ENCODE data around the gene SUGCT.

Gene SUGCT

GRCh38 chr7:40192036-40192435 is 57.2 kb downstream of the SUGCT start:
- DNase-seq (ENCODE audit: low read depth), result no peak
- no peak for TF ChIP-seq CTCF (IDR thresholded peaks at IDR 0.05; ENCODE audit: low read depth, low read length, missing control alignments)
- H3K4me3 ChIP-seq (ENCODE audit: low read depth, low read length), result no peak overlapping the region
- in situ Hi-C loops (cut with HindIII; ENCODE audit: low sequenced_read_pairs), result no loop called here

- DNase-seq (ENCODE audit: low read depth), result no peak
- no peak overlapping the region for H3K4me3 ChIP-seq (ENCODE audit: low read depth, low read length)
- in situ Hi-C loops (cut with HindIII; ENCODE audit: low sequenced_read_pairs), result no loop called here
- no peak for TF ChIP-seq CTCF (IDR thresholded peaks at IDR 0.05; ENCODE audit: low read depth, low read length, missing control alignments)
These were observed 59.9 kb downstream of the SUGCT start for GRCh38 chr7:40194745-40195144.

GRCh38 chr7:40197527-40197926 is 62.7 kb downstream of the SUGCT start:
- in situ Hi-C loops (cut with HindIII; ENCODE audit: low sequenced_read_pairs), result no loop called here
- no peak overlapping the region for H3K4me3 ChIP-seq (ENCODE audit: low read depth, low read length)
- no peak for DNase-seq (ENCODE audit: low read depth)
- TF ChIP-seq CTCF (IDR thresholded peaks at IDR 0.05; ENCODE audit: low read depth, low read length, missing control alignments), result no peak

GRCh38 chr7:40199076-40199802 is 64.4 kb downstream of the SUGCT start:
- peak; percentile 55 for TF ChIP-seq CTCF (IDR thresholded peaks at IDR 0.05; ENCODE audit: low read depth, low read length, missing control alignments)
- no peak overlapping the region for H3K4me3 ChIP-seq (ENCODE audit: low read depth, low read length)
- in situ Hi-C loops (cut with HindIII; ENCODE audit: low sequenced_read_pairs), result no loop called here
- DNase-seq (ENCODE audit: low read depth), result no peak

- DNase-seq (ENCODE audit: low read depth), result no peak
- TF ChIP-seq CTCF (IDR thresholded peaks at IDR 0.05; ENCODE audit: low read depth, low read length, missing control alignments), result no peak
- H3K4me3 ChIP-seq (ENCODE audit: low read depth, low read length), result no peak overlapping the region
- in situ Hi-C loops (cut with HindIII; ENCODE audit: low sequenced_read_pairs), result no loop called here
These were observed 66.0 kb downstream of the SUGCT start for GRCh38 chr7:40200791-40201190.

GRCh38 chr7:40202851-40203250 is 68.0 kb downstream of the SUGCT start:
- in situ Hi-C loops (cut with HindIII; ENCODE audit: low sequenced_read_pairs), result no loop called here
- TF ChIP-seq CTCF (IDR thresholded peaks at IDR 0.05; ENCODE audit: low read depth, low read length, missing control alignments), result no peak
- DNase-seq (ENCODE audit: low read depth), result no peak
- no peak overlapping the region for H3K4me3 ChIP-seq (ENCODE audit: low read depth, low read length)

Measured in astrocyte of the cerebellum (primary cell).